ENCODE results near the gene OR2B2. TPM values are rescaled to one million over a fixed set of nuclear protein-coding genes. Genes with fewer than 3 reads are reported as not detected.

The OR2B2 gene
- total RNA-seq, 2 experiments from 2014 or later: not detected

DNA sequence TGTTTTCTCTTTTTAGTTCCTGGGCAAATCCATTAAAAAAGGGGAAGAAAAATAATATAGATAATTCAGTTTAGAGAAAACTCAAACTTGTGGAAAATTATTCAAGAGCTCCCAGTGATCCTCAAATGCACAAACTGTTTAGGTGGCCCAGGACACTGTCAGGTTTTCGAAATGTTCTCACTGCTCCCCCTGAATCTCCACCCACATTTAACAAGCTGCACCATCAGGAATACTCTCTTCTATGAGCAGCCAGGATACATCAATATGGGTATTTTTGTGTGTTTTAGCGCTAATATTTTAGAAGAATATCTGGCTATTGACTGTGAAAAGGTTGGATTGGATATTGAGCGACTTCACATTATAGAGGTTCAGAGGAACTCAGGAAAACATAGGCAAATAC is 43.9 kb downstream of the OR2B2 start:
- Histone ChIP-seq H3K9me3 (ENCODE audit: control insufficient read depth in 1 of 2, insufficient read depth in 1 of 2, low read length in 2 of 2) (peaks cover 0 to 12% of the 10 kb centered on the region in 2 experiments), H3K27me3 (ENCODE audit: control insufficient read depth in 1 of 2, insufficient read depth in 2 of 2, low read length in 2 of 2) (no peaks in the 10 kb centered on the region), H3K36me3 (ENCODE audit: insufficient read depth, low read length) (no peaks in the 10 kb centered on the region), H3K4me1 (ENCODE audit: insufficient read depth, low read length) (peaks cover 57% of the 10 kb centered on the region), H3K27ac (ENCODE audit: low read depth in 1 of 2, low read length in 2 of 2) (no peak overlapping the region), H3K4me3 (ENCODE audit: low read length) (no peak overlapping the region)
- H3K36me3 Mint-ChIP-seq (ENCODE audit: low read depth): peaks cover 31% of the 10 kb centered on the region
- intact Hi-C loops (cut with DNase I, micrococcal nuclease): loop anchor here in 1 of 2 experiments (5.0 kb wide), 1 partner anchor 34 kb away; no protein-coding TSS in a partner anchor
- peaks cover 3% of the 10 kb centered on the region for H3K27me3 Mint-ChIP-seq
- H3K9me3 Mint-ChIP-seq: no peaks in the 10 kb centered on the region
- peaks cover 63% of the 10 kb centered on the region for H3K4me1 Mint-ChIP-seq (ENCODE audit: low read depth)
- CTCF ChIA-PET: interaction anchor here (1.8 to 6.6 kb wide), 3 partner anchors 22 to 58 kb away, joined by 5 to 50 read pairs (median 38); a partner anchor contains a TSS
- DNase-seq (no peak), ATAC-seq (ENCODE audit: poor library complexity) (no peak)
- TF ChIP-seq, protein P1, sequence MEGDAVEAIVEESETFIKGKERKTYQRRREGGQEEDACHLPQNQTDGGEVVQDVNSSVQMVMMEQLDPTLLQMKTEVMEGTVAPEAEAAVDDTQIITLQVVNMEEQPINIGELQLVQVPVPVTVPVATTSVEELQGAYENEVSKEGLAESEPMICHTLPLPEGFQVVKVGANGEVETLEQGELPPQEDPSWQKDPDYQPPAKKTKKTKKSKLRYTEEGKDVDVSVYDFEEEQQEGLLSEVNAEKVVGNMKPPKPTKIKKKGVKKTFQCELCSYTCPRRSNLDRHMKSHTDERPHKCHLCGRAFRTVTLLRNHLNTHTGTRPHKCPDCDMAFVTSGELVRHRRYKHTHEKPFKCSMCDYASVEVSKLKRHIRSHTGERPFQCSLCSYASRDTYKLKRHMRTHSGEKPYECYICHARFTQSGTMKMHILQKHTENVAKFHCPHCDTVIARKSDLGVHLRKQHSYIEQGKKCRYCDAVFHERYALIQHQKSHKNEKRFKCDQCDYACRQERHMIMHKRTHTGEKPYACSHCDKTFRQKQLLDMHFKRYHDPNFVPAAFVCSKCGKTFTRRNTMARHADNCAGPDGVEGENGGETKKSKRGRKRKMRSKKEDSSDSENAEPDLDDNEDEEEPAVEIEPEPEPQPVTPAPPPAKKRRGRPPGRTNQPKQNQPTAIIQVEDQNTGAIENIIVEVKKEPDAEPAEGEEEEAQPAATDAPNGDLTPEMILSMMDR (IDR thresholded peaks at IDR 0.05): no peak
- H3K27ac Mint-ChIP-seq: no peak overlapping the region
- H3K4me3 Mint-ChIP-seq: peak overlapping the region; percentile 100
- POLR2A ChIA-PET: interaction anchor here (0.6 to 16.5 kb wide), 19 partner anchors 25 to 1876 kb away, joined by 3 to 1427 read pairs (median 40); a partner anchor contains a TSS

GRCh38 chr6:27867945-27868300 is 44.3 kb downstream of the OR2B2 start:
- TF ChIP-seq, protein P1 (IDR thresholded peaks at IDR 0.05): no peak
- peak overlapping the region; percentile 93 for H3K27ac Mint-ChIP-seq
- CTCF ChIA-PET: interaction anchor here (1.2 to 6.6 kb wide), 4 partner anchors 23 to 115 kb away, joined by 4 to 50 read pairs (median 22); a partner anchor contains a TSS
- peaks cover 60% of the 10 kb centered on the region for H3K4me1 Mint-ChIP-seq (ENCODE audit: low read depth)
- Histone ChIP-seq H3K4me1 (ENCODE audit: insufficient read depth, low read length) (peaks cover 53% of the 10 kb centered on the region), H3K9me3 (ENCODE audit: control insufficient read depth in 1 of 2, insufficient read depth in 1 of 2, low read length in 2 of 2) (peaks cover 0 to 12% of the 10 kb centered on the region in 2 experiments), H3K4me3 (ENCODE audit: low read length) (no peak overlapping the region), H3K27me3 (ENCODE audit: control insufficient read depth in 1 of 2, insufficient read depth in 2 of 2, low read length in 2 of 2) (no peaks in the 10 kb centered on the region), H3K27ac (ENCODE audit: low read depth in 1 of 2, low read length in 2 of 2) (peak overlapping the region in 1 of 2 donors; percentile 51), H3K36me3 (ENCODE audit: insufficient read depth, low read length) (no peaks in the 10 kb centered on the region)
- no peak for ATAC-seq (ENCODE audit: poor library complexity)
- H3K9me3 Mint-ChIP-seq: no peaks in the 10 kb centered on the region
- intact Hi-C loops (cut with DNase I, micrococcal nuclease): loop anchor here in 1 of 2 experiments (5.0 kb wide), 1 partner anchor 34 kb away; no protein-coding TSS in a partner anchor
- DNase-seq: no peak
- H3K4me3 Mint-ChIP-seq: peak overlapping the region; percentile 100
- peaks cover 3% of the 10 kb centered on the region for H3K27me3 Mint-ChIP-seq
- H3K36me3 Mint-ChIP-seq (ENCODE audit: low read depth): peaks cover 28% of the 10 kb centered on the region
- POLR2A ChIA-PET: interaction anchor here (0.6 to 16.5 kb wide), 28 partner anchors 12 to 1875 kb away, joined by 3 to 1427 read pairs (median 7); a partner anchor contains a TSS

DNA sequence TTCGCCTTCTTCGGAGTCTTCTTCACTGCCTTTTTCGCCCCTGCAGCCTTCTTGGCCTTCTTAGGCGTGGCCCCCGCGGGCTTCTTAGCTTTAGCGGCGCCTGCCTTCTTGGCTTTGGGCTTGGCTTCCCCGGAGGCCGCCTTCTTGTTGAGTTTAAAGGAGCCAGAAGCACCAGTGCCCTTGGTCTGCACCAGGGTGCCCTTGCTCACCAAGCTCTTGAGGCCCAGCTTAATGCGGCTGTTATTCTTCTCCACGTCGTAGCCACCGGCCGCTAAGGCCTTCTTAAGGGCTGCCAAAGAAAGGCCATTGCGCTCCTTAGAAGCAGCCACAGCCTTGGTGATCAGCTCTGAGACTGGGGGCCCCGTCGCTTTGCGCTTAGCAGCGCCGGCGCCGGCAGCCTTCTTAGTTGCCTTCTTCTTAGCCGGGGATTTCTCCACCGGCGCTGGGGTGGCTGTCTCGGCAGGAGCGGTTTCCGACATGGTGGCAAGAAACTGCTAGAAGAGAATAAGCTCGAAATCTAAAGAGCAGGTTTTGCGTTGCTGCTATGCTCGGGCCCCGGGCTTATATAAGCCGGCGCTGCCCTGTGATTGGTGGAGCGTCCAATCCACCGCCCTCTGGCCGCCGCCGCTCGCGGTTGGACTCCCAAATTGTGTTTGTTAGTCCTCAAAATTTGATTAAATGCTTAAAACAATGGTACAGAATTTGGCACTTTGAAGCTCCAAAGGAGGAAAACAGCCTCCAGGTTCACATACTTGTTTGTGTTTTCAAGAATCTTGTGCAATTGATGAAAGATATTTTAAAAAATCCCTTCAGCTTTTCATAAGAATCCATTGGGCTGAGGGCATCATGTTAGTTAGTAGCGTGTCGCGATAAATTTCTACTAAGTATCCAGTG is 44.9 kb downstream of the OR2B2 start:
- intact Hi-C loops (cut with DNase I, micrococcal nuclease): loop anchor here in 1 of 2 experiments (5.0 kb wide), 1 partner anchor 35 kb away; no protein-coding TSS in a partner anchor
- Mint-ChIP-seq H3K27me3 (peaks cover 3% of the 10 kb centered on the region), H3K27ac (peak overlapping the region; percentile 93), H3K36me3 (ENCODE audit: low read depth) (peaks cover 23% of the 10 kb centered on the region), H3K4me1 (ENCODE audit: low read depth) (peaks cover 59% of the 10 kb centered on the region), H3K9me3 (no peaks in the 10 kb centered on the region), H3K4me3 (peak overlapping the region; percentile 100)
- Histone ChIP-seq H3K27ac (ENCODE audit: low read depth in 1 of 2, low read length in 2 of 2) (peak overlapping the region; percentile 32 to 51), H3K4me3 (ENCODE audit: low read length) (peak overlapping the region; percentile 59), H3K9me3 (ENCODE audit: control insufficient read depth in 1 of 2, insufficient read depth in 1 of 2, low read length in 2 of 2) (peaks cover 0 to 12% of the 10 kb centered on the region in 2 experiments), H3K27me3 (ENCODE audit: control insufficient read depth in 1 of 2, insufficient read depth in 2 of 2, low read length in 2 of 2) (no peaks in the 10 kb centered on the region), H3K4me1 (ENCODE audit: insufficient read depth, low read length) (peaks cover 50% of the 10 kb centered on the region), H3K36me3 (ENCODE audit: insufficient read depth, low read length) (no peaks in the 10 kb centered on the region)
- peak; percentile 48 to 90 (median 64) for DNase-seq
- CTCF ChIA-PET: interaction anchor here (1.2 to 6.6 kb wide), 3 partner anchors 28 to 115 kb away, joined by 4 to 50 read pairs (median 28); a partner anchor contains a TSS
- POLR2A ChIA-PET: interaction anchor here (0.6 to 16.5 kb wide), 43 partner anchors 8 to 1875 kb away, joined by 3 to 1427 read pairs (median 5); partner anchors contain the start of gene ZNF184
- TF ChIP-seq, protein P1 (IDR thresholded peaks at IDR 0.05): no peak
- ATAC-seq (ENCODE audit: poor library complexity): peak; percentile 13

Measured in CD4-positive, alpha-beta T cell (primary cell).